GM12891 (cell line): ENCODE measurements around the gene ZNF487.

Source experiments
- PAX5 ChIP-seq: IDR thresholded peaks from 2 replicates; pipeline ENCODE4 v1.6.1; 2011; ENCODE audit warnings: low read length, moderate library complexity, mild to moderate bottlenecking; ENCODE audit not compliant: insufficient read depth, severe bottlenecking
- POLR2A ChIP-seq: IDR thresholded peaks from 2 replicates; pipeline ENCODE4 v1.6.1; 2011; ENCODE audit warnings: low read depth, low read length, control low read depth
- POLR2AphosphoS5 ChIP-seq: IDR thresholded peaks from 2 replicates; pipeline ENCODE4 v1.6.1; 2011; ENCODE audit warnings: low read depth, low read length, control low read depth
- POU2F2 ChIP-seq: IDR thresholded peaks from 2 replicates; pipeline ENCODE4 v1.6.1; 2011; ENCODE audit warnings: low read depth, mild to moderate bottlenecking, control low read depth, low read length, moderate library complexity
- TAF1 ChIP-seq: IDR thresholded peaks from 2 replicates; pipeline ENCODE4 v1.6.1; 2011; ENCODE audit warnings: low read depth, low read length, control low read depth

DNA sequence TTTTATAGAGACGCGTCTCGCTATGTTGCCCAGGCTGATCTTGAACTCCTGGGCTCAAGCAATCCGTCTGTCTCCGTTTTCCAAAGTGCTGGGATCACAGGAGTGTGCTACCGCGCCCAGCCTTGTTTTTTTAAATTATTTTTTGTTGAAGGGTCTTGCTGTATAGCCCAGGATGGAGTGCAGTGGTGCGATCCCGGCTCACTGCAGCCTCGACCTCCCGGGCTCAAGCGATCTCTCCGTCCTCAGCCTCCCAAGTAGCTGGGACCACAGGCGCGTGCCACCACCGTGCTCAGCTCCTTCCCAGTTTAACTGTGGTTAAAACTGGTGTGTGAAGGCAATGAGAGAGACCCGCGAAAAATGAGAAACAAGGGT is 16.9 kb upstream of the ZNF487 start:
- TF ChIP-seq POLR2A, result no peak
- TF ChIP-seq POLR2AphosphoS5, result no peak
- no peak for TF ChIP-seq PAX5
- TF ChIP-seq TAF1, result no peak
- TF ChIP-seq POU2F2, result no peak
